C4-2B (cell line): Measurements from ENCODE around the gene COQ6.

Experiments used
- H3K27ac ChIP-seq: fragments of 450-650 bp; 2 replicates; pipeline ENCODE4 v1.5.1; 2017
- ZFX ChIP-seq: fragments of 450-650 bp; IDR thresholded peaks from 2 replicates; pipeline ENCODE4 v1.6.1; 2017
- TF ChIP-seq, protein P1 (sequence below): fragments of 450-650 bp; conservative IDR thresholded peaks from 2 replicates; pipeline ENCODE4 v1.5.1; 2017; ENCODE audit warnings: mild to moderate bottlenecking

COQ6 gene

DNA sequence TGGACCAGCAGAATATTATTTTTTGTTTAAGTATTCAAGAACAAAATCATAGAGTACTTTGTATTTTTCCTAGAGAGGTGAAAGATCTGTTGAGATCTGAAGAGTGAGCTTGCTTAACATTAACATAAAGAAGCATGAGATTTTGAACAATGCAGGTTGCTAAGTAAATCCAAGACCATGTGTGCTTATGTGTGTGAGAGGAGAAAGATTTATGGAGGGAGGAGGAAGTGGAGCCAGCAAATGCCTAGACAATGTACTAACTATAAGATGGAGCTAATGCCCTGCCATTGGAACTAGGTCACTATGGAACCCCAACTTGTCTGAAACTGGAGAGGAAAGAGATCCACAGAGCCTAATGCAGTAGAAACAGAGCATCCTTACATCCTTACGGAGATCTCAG is 13.6 kb upstream of the COQ6 start:
- TF ChIP-seq ZFX = no peak
- TF ChIP-seq, protein P1, sequence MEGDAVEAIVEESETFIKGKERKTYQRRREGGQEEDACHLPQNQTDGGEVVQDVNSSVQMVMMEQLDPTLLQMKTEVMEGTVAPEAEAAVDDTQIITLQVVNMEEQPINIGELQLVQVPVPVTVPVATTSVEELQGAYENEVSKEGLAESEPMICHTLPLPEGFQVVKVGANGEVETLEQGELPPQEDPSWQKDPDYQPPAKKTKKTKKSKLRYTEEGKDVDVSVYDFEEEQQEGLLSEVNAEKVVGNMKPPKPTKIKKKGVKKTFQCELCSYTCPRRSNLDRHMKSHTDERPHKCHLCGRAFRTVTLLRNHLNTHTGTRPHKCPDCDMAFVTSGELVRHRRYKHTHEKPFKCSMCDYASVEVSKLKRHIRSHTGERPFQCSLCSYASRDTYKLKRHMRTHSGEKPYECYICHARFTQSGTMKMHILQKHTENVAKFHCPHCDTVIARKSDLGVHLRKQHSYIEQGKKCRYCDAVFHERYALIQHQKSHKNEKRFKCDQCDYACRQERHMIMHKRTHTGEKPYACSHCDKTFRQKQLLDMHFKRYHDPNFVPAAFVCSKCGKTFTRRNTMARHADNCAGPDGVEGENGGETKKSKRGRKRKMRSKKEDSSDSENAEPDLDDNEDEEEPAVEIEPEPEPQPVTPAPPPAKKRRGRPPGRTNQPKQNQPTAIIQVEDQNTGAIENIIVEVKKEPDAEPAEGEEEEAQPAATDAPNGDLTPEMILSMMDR = no peak

DNA sequence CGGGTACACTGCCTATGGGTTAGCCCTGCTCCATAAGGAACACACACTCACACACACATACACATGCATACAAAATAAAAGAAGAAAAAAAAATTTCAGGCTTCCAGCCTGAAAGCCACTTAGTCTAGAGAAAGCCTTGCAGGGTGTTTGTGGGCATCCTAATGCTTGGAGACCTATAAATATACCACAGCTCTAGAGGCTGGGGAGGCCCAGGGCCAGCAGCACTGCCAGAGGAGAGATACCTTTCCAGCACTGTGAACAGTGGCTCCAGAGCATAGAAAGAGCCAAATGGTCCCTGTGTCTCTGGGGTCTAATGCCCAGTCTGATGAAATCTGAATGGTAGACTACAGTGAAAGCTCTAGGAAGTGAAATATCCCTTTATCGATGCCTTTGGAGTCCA is 13.1 kb upstream of the COQ6 start:
- TF ChIP-seq, protein P1 = no peak
- TF ChIP-seq ZFX = no peak
- H3K27ac ChIP-seq = no peak overlapping the region

More for the DNA sequence above, 13.6 kb upstream of the COQ6 start:
- H3K27ac ChIP-seq = no peak overlapping the region

DNA sequence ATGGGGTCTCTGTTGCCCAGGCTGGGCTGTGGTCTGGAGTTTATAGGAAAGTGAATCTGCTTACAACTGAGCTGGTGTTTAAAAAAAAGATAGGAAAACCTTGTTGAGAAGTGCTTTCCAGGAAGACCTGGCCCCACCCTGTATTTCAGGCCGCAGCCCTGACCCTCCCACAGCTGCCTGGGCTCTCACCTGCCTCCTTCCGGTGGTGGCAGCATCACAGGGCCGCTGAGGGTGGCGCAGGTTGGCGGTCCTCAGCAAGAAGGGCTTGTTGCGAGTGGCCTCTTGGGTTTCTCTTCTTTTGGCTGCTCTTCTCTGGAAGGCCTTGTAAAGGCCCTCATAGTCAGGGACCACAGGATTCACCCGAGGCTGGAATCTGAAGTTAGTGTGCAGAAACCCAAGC is 7.9 kb upstream of the COQ6 start:
- TF ChIP-seq, protein P1 = no peak
- no peak for TF ChIP-seq ZFX
- no peak overlapping the region for H3K27ac ChIP-seq

DNA sequence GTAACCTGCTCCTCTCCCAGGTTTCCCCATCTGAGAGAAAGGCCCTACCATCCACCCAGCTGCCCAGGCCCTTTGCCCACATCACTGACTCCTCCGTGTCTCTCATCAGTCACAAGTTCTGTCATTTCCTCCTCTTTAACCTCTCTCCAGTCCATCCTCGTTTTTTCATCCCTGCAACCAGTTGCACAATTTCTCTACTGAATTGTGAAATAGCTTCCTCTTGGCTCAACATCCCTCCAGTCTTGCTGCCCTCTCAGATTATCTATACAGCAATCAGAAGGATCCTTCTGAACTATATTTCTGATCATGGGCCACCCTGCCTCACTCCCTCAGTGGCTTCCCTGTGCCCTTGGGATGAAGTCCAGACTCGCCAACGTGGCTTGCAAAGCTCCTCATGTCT is 7.0 kb upstream of the COQ6 start:
- H3K27ac ChIP-seq = peak overlapping the region; percentile 97
- TF ChIP-seq, protein P1 = no peak
- TF ChIP-seq ZFX = no peak

DNA sequence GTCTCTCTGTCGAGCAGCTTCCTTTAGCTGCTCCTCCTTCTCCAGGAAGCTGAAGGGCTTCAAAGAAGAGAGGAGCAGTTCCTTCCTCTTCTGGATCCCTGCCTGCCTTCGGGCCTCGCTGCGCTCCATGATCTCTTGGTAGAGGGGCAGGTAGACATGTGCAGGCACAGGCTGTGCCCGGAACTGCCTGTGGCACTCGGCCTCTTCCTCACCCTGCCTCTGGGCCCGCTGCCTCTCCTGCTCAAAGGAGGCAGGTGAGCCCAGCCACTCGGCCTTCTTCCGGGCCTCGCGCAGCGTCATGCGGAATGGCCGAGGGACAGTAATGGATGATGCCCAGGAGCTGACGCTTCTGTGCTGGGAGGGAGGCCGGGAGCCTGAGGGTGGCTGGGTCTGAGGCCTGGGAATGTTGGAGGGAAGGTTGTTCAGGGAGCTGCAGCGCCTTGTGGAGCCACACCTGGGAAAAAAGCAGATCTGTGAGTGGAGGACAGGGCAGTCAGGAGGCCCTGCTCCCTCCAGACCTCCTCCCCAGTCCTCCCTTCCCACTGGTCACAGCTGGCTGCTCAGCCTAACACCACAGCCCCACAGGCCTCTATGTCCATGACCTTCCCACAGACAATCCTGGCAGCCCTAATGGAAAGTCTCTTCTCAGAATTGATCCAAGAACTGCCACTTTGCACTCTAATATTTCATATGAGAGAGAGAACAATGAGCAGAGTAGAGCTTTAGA is 5.5 kb upstream of the COQ6 start:
- peak; percentile 84; the same call in 1 of the 2 replicates for TF ChIP-seq ZFX
- TF ChIP-seq, protein P1 = no peak
- peak overlapping the region; percentile 97 for H3K27ac ChIP-seq

DNA sequence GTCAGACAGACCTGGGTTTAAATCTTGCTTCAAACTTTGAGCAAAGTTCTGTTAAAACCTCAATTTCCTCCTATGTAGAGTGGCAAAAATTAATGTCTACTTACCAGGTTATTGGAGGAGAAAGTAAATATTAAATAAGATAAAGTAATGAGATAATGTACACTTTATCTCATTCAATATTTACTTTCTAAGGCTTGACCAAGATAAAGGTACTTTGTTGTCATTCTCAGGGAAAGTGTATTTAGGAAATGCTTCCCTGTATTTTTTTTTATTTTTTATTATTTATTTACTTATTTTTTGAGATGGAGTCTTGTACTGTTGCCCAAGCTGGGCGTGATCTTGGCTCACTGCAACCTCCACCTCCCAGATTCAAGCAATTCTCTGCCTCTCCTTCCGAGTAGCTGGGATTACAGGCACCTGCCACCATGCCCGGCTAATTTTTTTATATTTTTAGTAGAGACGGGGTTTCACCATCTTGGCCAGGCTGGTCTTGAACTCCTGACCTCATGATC is 4.9 kb upstream of the COQ6 start:
- peak overlapping the region; percentile 97 for H3K27ac ChIP-seq
- no peak for TF ChIP-seq ZFX
- TF ChIP-seq, protein P1 = no peak

DNA sequence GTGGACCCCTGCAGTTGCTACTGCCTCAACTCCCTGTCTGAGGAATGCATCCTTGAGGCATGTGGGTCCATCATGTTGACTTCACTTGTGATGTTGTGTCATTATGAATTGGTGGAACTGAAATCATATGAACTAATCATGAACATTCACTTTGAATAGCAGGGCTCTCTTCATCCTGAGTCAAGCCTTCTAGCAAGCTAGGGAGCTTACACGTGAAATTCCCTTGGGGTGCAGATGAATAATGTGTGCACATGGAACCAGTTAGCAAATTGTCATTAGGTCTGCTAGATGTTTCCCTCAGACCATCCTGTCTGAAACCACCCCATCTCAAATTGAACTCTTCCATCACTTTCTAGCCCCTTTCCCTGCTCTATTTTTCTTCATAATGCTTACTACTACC is 3.6 kb downstream of the COQ6 start:
- TF ChIP-seq, protein P1 = no peak
- no peak for TF ChIP-seq ZFX
- no peak overlapping the region for H3K27ac ChIP-seq
